PFSK-1 (cell line): ENCODE data around the gene SND1.

Experiments
- FOXP2 ChIP-seq: optimal IDR thresholded peaks from 2 replicates; pipeline ENCODE3; 2011; ENCODE audit warnings: borderline replicate concordance, control low read depth, inconsistent platforms; ENCODE audit not compliant: insufficient read depth; ENCODE audit errors: extremely low read length, extremely low read depth
- POLR2AphosphoS5 ChIP-seq: IDR thresholded peaks from 2 replicates; pipeline ENCODE4 v1.6.1; 2012; ENCODE audit warnings: low read depth, mild to moderate bottlenecking, control low read depth, low read length, moderate library complexity
- SIN3A ChIP-seq: IDR thresholded peaks from 2 replicates; pipeline ENCODE4 v1.6.1; 2012; ENCODE audit warnings: mild to moderate bottlenecking, low read length, moderate library complexity, borderline replicate concordance; ENCODE audit not compliant: insufficient read depth
- TAF1 ChIP-seq: IDR thresholded peaks from 2 replicates; pipeline ENCODE4 v1.6.1; 2012; ENCODE audit warnings: low read length, control low read depth, borderline replicate concordance; ENCODE audit not compliant: insufficient read depth
- TF ChIP-seq, protein P1 (sequence below), 2 experiments: IDR thresholded peaks; 2 replicates each; pipeline versions ENCODE4 v1.6.1 to v1.8.0; 2011 to 2012; ENCODE audit warnings: low read depth in 2 of 2, low read length in 2 of 2, control low read depth in 1 of 2, inconsistent platforms in 1 of 2, mild to moderate bottlenecking in 1 of 2, moderate library complexity in 1 of 2; ENCODE audit not compliant: insufficient read depth in 1 of 2

The SND1 gene

DNA sequence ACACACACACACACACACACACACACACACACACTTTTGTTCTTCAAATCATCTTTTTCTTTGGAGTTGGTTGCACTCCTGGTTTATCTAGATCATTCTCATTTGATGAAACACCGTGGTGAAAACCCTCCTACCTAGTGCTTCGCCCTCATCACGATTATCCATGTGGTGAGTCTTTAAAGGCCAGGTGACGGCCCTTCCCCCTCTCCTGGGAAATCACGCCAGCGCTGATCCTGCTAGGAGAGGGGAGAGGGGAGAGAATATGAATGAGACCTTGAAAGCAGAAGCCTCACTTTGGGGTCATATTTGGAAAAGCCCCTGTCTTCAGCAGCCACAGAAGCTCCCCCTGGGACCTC is 483.1 kb downstream of the SND1 start:
- TF ChIP-seq, protein P1, sequence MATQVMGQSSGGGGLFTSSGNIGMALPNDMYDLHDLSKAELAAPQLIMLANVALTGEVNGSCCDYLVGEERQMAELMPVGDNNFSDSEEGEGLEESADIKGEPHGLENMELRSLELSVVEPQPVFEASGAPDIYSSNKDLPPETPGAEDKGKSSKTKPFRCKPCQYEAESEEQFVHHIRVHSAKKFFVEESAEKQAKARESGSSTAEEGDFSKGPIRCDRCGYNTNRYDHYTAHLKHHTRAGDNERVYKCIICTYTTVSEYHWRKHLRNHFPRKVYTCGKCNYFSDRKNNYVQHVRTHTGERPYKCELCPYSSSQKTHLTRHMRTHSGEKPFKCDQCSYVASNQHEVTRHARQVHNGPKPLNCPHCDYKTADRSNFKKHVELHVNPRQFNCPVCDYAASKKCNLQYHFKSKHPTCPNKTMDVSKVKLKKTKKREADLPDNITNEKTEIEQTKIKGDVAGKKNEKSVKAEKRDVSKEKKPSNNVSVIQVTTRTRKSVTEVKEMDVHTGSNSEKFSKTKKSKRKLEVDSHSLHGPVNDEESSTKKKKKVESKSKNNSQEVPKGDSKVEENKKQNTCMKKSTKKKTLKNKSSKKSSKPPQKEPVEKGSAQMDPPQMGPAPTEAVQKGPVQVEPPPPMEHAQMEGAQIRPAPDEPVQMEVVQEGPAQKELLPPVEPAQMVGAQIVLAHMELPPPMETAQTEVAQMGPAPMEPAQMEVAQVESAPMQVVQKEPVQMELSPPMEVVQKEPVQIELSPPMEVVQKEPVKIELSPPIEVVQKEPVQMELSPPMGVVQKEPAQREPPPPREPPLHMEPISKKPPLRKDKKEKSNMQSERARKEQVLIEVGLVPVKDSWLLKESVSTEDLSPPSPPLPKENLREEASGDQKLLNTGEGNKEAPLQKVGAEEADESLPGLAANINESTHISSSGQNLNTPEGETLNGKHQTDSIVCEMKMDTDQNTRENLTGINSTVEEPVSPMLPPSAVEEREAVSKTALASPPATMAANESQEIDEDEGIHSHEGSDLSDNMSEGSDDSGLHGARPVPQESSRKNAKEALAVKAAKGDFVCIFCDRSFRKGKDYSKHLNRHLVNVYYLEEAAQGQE (IDR thresholded peaks at IDR 0.05; ENCODE audit: insufficient read depth in 1 of 2, low read depth in 2 of 2, low read length in 2 of 2): no peak
- TF ChIP-seq TAF1: no peak
- no peak for TF ChIP-seq SIN3A
- TF ChIP-seq POLR2AphosphoS5: no peak
- TF ChIP-seq FOXP2: no peak

DNA sequence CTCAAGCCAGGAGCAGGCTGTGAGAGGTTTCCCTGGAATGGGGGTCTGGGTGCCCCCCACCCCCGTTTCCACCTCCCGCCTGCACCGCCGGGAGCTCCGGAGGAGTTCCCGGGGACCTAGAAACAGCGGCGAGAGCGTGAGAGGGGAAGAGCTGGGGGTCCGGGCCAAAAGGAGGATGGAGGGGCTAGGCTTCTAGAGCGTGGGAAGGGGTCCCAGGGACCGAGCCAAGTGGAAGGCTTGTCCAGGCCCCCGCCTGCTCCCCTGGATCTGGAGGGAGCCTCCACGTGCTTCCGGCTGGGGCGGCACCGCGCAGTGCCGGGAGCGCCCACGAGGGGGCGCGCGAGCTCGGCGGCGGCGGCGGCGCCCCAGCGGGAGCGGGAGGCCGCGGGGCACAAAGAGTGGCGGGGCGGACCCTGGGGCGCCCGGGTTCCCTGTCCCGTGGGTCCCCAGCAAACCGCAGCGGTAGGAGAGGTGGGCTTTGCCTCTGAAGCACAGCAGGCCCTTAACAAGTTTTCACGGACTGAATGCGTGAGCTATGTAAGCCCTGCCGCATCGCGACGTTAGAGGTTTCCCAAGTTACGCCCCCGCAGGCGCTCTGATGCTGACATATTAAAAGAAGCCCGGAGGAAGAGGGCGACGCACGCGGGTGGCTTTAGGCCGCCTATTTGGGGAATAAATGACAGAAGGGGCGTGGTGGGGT is 483.7 kb downstream of the SND1 start:
- TF ChIP-seq, protein P1 (IDR thresholded peaks at IDR 0.05; ENCODE audit: insufficient read depth in 1 of 2, low read depth in 2 of 2, low read length in 2 of 2): no peak
- TF ChIP-seq FOXP2: peak; percentile 23

DNA sequence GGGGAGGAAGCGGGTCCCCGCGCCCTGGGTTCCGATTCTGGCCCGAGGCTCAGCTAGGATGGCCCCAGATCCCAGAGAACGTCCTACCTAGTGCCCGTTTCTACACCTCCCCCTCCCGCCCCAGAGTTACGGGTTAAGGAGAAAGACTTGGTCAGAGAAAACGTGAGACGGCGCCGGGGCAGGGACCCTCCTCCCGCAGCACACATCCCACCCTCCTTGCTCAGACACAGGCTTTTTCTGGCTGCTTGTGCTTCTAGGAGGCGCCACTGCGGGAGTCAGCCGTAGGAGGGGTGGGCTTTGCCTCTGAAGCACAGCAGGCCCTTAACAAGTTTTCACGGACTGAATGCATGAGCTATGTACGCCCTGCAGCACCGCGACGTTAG is 484.2 kb downstream of the SND1 start:
- TF ChIP-seq SIN3A (no peak), POLR2AphosphoS5 (no peak), TAF1 (no peak), FOXP2 (no peak)
- TF ChIP-seq, protein P1 (IDR thresholded peaks at IDR 0.05; ENCODE audit: insufficient read depth in 1 of 2, low read depth in 2 of 2, low read length in 2 of 2): no peak

DNA sequence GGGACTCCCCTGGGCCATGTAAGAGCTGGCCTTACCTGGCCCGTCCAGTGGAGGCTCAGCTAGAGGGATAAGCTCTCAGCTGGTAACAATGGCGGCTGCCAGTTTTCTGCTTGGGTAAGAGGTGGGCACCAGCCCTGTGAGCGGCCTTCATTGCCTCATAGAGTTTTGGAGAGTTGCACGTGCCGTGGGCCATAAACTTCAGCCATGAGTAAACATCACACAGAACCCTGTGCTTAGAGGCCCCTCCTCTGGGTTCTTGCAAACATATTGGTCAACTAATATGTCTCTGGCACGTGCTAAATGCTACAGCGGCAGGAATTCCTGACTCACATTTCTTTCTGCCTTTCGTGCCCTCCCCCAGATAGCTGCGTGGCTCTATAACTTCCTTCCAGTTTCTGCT is 485.2 kb downstream of the SND1 start:
- no peak for TF ChIP-seq SIN3A
- TF ChIP-seq TAF1: no peak
- TF ChIP-seq, protein P1 (IDR thresholded peaks at IDR 0.05; ENCODE audit: insufficient read depth in 1 of 2, low read depth in 2 of 2, low read length in 2 of 2): no peak
- no peak for TF ChIP-seq POLR2AphosphoS5
- no peak for TF ChIP-seq FOXP2

DNA sequence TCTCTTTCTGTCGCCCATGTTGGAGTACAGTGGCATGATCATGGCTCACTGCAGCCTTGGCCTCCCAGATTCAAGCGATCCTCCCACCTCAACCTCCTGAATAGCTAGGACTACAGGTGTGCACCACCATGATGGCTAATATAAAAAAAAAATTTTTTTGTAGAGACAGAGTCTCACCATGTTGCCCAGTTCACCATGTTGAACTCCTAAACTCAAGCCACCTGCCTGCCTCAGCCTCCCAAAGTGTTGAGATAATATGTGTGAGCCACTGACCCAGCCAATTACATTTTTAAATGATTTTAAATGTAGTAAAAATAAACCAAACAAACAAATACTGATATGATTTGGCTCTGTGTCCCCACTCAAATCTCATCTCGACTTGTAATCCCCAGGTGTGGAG is 487.4 kb downstream of the SND1 start:
- TF ChIP-seq SIN3A (no peak), TAF1 (no peak), POLR2AphosphoS5 (no peak), FOXP2 (no peak)
